Measurements from ENCODE around the gene TP53INP2.
"Not testable (repeated sequence)": the region's sequence is repeated elsewhere in the genome, so short reads cannot be mapped to it uniquely, and the experiment has no call there.

TP53INP2 gene

GRCh38 chr20:34704177-34705007, at the start of gene TP53INP2:
TSS of gene TP53INP2 (plus strand) at chr20:34704344. CDS start at chr20:34708740, 4,396 bp downstream.
- in situ Hi-C loops (cut with HindIII; ENCODE audit: low sequenced_read_pairs): no loop called here

GRCh38 chr20:34658654-34659053, 45.5 kb upstream of the TP53INP2 start:
- in situ Hi-C loops (cut with HindIII; ENCODE audit: low sequenced_read_pairs): not testable (repeated sequence)

GRCh38 chr20:34661811-34662210, 42.3 kb upstream of the TP53INP2 start:
- in situ Hi-C loops (cut with HindIII; ENCODE audit: low sequenced_read_pairs): not testable (repeated sequence)

GRCh38 chr20:34663213-34663943, 40.8 kb upstream of the TP53INP2 start:
- in situ Hi-C loops (cut with HindIII; ENCODE audit: low sequenced_read_pairs): no loop called here

- in situ Hi-C loops (cut with HindIII; ENCODE audit: low sequenced_read_pairs): not testable (repeated sequence)
Observed at GRCh38 chr20:34664751-34665150, 39.4 kb upstream of the TP53INP2 start.

GRCh38 chr20:34669094-34669493, 35.0 kb upstream of the TP53INP2 start:
- in situ Hi-C loops (cut with HindIII; ENCODE audit: low sequenced_read_pairs): no loop called here

GRCh38 chr20:34673412-34673811, 30.7 kb upstream of the TP53INP2 start:
- in situ Hi-C loops (cut with HindIII; ENCODE audit: low sequenced_read_pairs): no loop called here

- in situ Hi-C loops (cut with HindIII; ENCODE audit: low sequenced_read_pairs): no loop called here
Observed at GRCh38 chr20:34675561-34675960, 28.6 kb upstream of the TP53INP2 start.

- in situ Hi-C loops (cut with HindIII; ENCODE audit: low sequenced_read_pairs): no loop called here
Observed at GRCh38 chr20:34675993-34676641, 28.0 kb upstream of the TP53INP2 start.

- in situ Hi-C loops (cut with HindIII; ENCODE audit: low sequenced_read_pairs): no loop called here
Observed at GRCh38 chr20:34676642-34677373, 27.3 kb upstream of the TP53INP2 start, which contains the start of gene PIGU. TSS of gene PIGU (minus strand) at chr20:34677092. CDS start at chr20:34677085, 7 bp downstream.

GRCh38 chr20:34680586-34681175, 23.5 kb upstream of the TP53INP2 start:
- in situ Hi-C loops (cut with HindIII; ENCODE audit: low sequenced_read_pairs): no loop called here

GRCh38 chr20:34683667-34684066, 20.5 kb upstream of the TP53INP2 start:
- in situ Hi-C loops (cut with HindIII; ENCODE audit: low sequenced_read_pairs): no loop called here

GRCh38 chr20:34689486-34689885, 14.7 kb upstream of the TP53INP2 start:
- in situ Hi-C loops (cut with HindIII; ENCODE audit: low sequenced_read_pairs): no loop called here

- in situ Hi-C loops (cut with HindIII; ENCODE audit: low sequenced_read_pairs): no loop called here
Observed at GRCh38 chr20:34691838-34692237, 12.3 kb upstream of the TP53INP2 start.

GRCh38 chr20:34693414-34693813, 10.7 kb upstream of the TP53INP2 start:
- in situ Hi-C loops (cut with HindIII; ENCODE audit: low sequenced_read_pairs): no loop called here

GRCh38 chr20:34701405-34702085, 2.6 kb upstream of the TP53INP2 start:
- in situ Hi-C loops (cut with HindIII; ENCODE audit: low sequenced_read_pairs): no loop called here

GRCh38 chr20:34703061-34703423, 1.1 kb upstream of the TP53INP2 start:
- in situ Hi-C loops (cut with HindIII; ENCODE audit: low sequenced_read_pairs): no loop called here

- in situ Hi-C loops (cut with HindIII; ENCODE audit: low sequenced_read_pairs): no loop called here
Observed at GRCh38 chr20:34703424-34704176, 544 bp upstream of the TP53INP2 start.

GRCh38 chr20:34705008-34705396, 858 bp downstream of the TP53INP2 start:
- in situ Hi-C loops (cut with HindIII; ENCODE audit: low sequenced_read_pairs): no loop called here

Measured in DLD1 (cell line).